ENCODE results near the gene SNAPC4. TPM values are rescaled to one million over a fixed set of nuclear protein-coding genes. Genes with fewer than 3 reads are reported as not detected.

Gene SNAPC4
- total and polyA plus RNA-seq, 10 donors: 4.6 to 14.5 (median 10.1) TPM

GRCh38 chr9:136380381-136380780, 19.6 kb downstream of the SNAPC4 start:
- Histone ChIP-seq H3K36me3 (peaks cover 0 to 79% (median 68%) of the 10 kb centered on the region in 6 donors), H3K27ac (no peak overlapping the region), H3K27me3 (replicated peaks in 1 of 7) (no peaks in the 10 kb centered on the region), H3K9me3 (no peaks in the 10 kb centered on the region), H3K4me3 (no peak overlapping the region), H3K4me1 (peaks cover 0 to 22% (median 9%) of the 10 kb centered on the region in 6 donors)
- intact Hi-C loops (cut with DNase I; ENCODE audit: low total_unique reads): no loop called here
- WGBS, 5 donors: 91 to 97% (median 93%) methylated on average over 10 to 17 of the region's 17 CpGs
- no peak for TF ChIP-seq POLR2AphosphoS5 (IDR thresholded peaks at IDR 0.05)
- TF ChIP-seq CTCF (IDR thresholded peaks at IDR 0.05 in 8 of 11, conservative IDR thresholded peaks at IDR 0.05 in 3 of 11): no peak
- TF ChIP-seq POLR2A (IDR thresholded peaks at IDR 0.05): no peak
- no peak for DNase-seq

GRCh38 chr9:136379891-136380290, 20.1 kb downstream of the SNAPC4 start:
- intact Hi-C loops (cut with DNase I; ENCODE audit: low total_unique reads): no loop called here
- no peak overlapping the region for H3K27ac ChIP-seq
- H3K4me1 ChIP-seq: peaks cover 0 to 27% (median 9%) of the 10 kb centered on the region in 6 donors
- no peak for DNase-seq
- 82 to 94% (median 88%) methylated on average over 5 to 11 of the region's 11 CpGs for WGBS, 5 donors
- TF ChIP-seq POLR2A (IDR thresholded peaks at IDR 0.05): no peak
- TF ChIP-seq CTCF (IDR thresholded peaks at IDR 0.05 in 8 of 11, conservative IDR thresholded peaks at IDR 0.05 in 3 of 11): no peak
- TF ChIP-seq POLR2AphosphoS5 (IDR thresholded peaks at IDR 0.05): no peak
- no peaks in the 10 kb centered on the region for H3K27me3 ChIP-seq (replicated peaks in 1 of 7)
- H3K9me3 ChIP-seq: no peaks in the 10 kb centered on the region
- H3K36me3 ChIP-seq: peaks cover 0 to 79% (median 65%) of the 10 kb centered on the region in 6 donors
- no peak overlapping the region for H3K4me3 ChIP-seq

GRCh38 chr9:136379401-136379800, 20.6 kb downstream of the SNAPC4 start:
- WGBS, 5 donors: 94 to 99% (median 97%) methylated on average over 7 to 11 of the region's 11 CpGs
- peaks cover 0 to 27% (median 9%) of the 10 kb centered on the region in 6 donors for H3K4me1 ChIP-seq
- DNase-seq: no peak
- intact Hi-C loops (cut with DNase I; ENCODE audit: low total_unique reads): no loop called here
- H3K36me3 ChIP-seq: peaks cover 0 to 75% (median 63%) of the 10 kb centered on the region in 6 donors
- TF ChIP-seq POLR2A (IDR thresholded peaks at IDR 0.05) (no peak), CTCF (IDR thresholded peaks at IDR 0.05 in 8 of 11, conservative IDR thresholded peaks at IDR 0.05 in 3 of 11) (no peak)
- H3K9me3 ChIP-seq: no peaks in the 10 kb centered on the region
- no peak overlapping the region for H3K27ac ChIP-seq
- no peak overlapping the region for H3K4me3 ChIP-seq
- no peaks in the 10 kb centered on the region for H3K27me3 ChIP-seq (replicated peaks in 1 of 7)

- TF ChIP-seq POLR2A (IDR thresholded peaks at IDR 0.05): no peak
- no peak for TF ChIP-seq POLR2AphosphoS5 (IDR thresholded peaks at IDR 0.05)
- H3K27ac ChIP-seq: no peak overlapping the region
- DNase-seq: no peak
- H3K27me3 ChIP-seq (replicated peaks in 1 of 7): no peaks in the 10 kb centered on the region
- H3K4me1 ChIP-seq: peaks cover 0 to 32% (median 11%) of the 10 kb centered on the region in 6 donors
- no peaks in the 10 kb centered on the region for H3K9me3 ChIP-seq
- H3K4me3 ChIP-seq: no peak overlapping the region
- intact Hi-C loops (cut with DNase I; ENCODE audit: low total_unique reads): no loop called here
- H3K36me3 ChIP-seq: peaks cover 0 to 70% (median 58%) of the 10 kb centered on the region in 6 donors
- WGBS, 5 donors: 90 to 96% (median 95%) methylated on average over 15 to 18 of the region's 18 CpGs
These were observed 21.0 kb downstream of the SNAPC4 start for GRCh38 chr9:136379003-136379287.
